Measurements from ENCODE around the gene MBL2.

MBL2 gene

DNA sequence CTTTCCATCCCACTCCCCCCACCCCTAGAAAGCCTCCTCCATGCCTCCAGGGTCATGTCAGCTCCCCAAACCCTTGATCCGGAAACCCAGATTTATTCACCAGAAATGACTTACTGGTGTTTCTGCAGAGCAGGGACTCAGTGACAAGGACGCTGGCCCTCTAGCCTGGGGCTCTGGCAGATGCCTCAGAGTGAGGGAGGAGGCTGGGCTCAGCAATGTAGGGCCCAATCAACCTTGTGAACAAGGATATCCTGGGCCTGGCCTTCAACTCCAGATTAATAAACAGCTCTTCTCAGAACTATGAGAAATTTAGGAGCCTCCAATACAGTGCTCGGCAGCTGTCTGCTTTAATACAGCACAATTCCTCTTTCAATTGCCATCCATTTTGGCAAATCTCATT is at the start of gene MBL2:
MBL2 (minus strand) TSS at position 162 of the 400 bp plus-strand sequence. CDS start 1,149 bp downstream, outside the sequence.
- H3K9me3 ChIP-seq (ENCODE audit: control insufficient read depth, insufficient read depth, low read depth, low read length), result no peaks in the 10 kb centered on the region
- no peaks in the 10 kb centered on the region for H3K27me3 ChIP-seq (ENCODE audit: control insufficient read depth, insufficient read depth, low read length)
- H3K4me1 ChIP-seq (ENCODE audit: control insufficient read depth, insufficient read depth, low read length), result no peaks in the 10 kb centered on the region
- H3K9ac ChIP-seq (ENCODE audit: low read length), result no peak within 1 kb of the TSS
- H3K27ac ChIP-seq (ENCODE audit: low read depth, low read length), result no peak within 1 kb of the TSS
- no peak within 1 kb of the TSS for H3K4me3 ChIP-seq (ENCODE audit: low read depth, low read length)
- H3K36me3 ChIP-seq (ENCODE audit: control insufficient read depth, insufficient read depth, low read length), result no peaks in the 10 kb centered on the region

DNA sequence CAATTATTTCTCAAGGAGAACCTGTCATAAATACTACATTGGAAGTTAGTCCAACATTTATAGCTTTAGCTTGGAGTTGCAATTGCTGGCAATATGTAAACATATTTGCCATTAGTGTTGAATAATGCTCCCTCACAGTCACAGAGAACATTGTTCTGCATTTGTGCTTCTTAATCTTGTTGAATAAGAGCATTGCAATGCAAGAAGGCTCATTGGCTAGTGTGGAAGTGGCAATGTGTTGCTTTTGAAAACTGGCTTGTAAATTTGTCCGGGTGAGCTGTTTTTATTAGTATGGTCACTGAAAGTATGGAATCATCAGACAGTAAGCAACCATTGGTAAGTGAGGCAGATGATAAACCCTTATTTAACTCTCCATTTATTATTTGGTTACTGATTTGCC is 47.7 kb upstream of the MBL2 start:
- Histone ChIP-seq H3K27me3 (ENCODE audit: control insufficient read depth, insufficient read depth, low read length) (no peaks in the 10 kb centered on the region), H3K4me3 (ENCODE audit: low read depth, low read length) (no peak overlapping the region), H3K36me3 (ENCODE audit: control insufficient read depth, insufficient read depth, low read length) (no peaks in the 10 kb centered on the region), H3K27ac (ENCODE audit: low read depth, low read length) (no peak overlapping the region), H3K9ac (ENCODE audit: low read length) (no peak overlapping the region), H3K4me1 (ENCODE audit: control insufficient read depth, insufficient read depth, low read length) (no peaks in the 10 kb centered on the region; the same call in 1 of the 2 replicates), H3K9me3 (ENCODE audit: control insufficient read depth, insufficient read depth, low read depth, low read length) (no peaks in the 10 kb centered on the region)

DNA sequence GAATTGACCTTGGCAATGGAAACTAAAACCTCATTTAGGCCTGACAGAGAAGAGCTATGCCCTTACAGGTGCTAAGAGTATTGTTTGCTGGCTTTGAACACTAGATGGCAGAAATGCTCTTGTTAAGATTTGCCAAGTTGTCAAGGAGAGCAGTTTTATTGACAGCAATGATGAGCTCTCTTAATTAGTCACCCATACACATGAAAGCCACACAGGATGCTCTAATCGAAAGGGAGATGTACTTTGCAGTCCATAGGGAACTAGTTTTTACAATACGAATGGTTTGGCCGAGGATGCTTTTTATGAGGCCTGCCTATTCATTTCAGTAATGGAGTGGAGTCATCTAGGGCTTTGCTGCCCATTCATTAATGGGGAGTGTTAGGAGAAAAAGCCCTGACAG is 45.4 kb upstream of the MBL2 start:
- H3K27ac ChIP-seq (ENCODE audit: low read depth, low read length), result no peak overlapping the region
- no peaks in the 10 kb centered on the region for H3K9me3 ChIP-seq (ENCODE audit: control insufficient read depth, insufficient read depth, low read depth, low read length)
- H3K9ac ChIP-seq (ENCODE audit: low read length), result no peak overlapping the region
- no peaks in the 10 kb centered on the region; the same call in 1 of the 2 replicates for H3K4me1 ChIP-seq (ENCODE audit: control insufficient read depth, insufficient read depth, low read length)
- no peaks in the 10 kb centered on the region for H3K27me3 ChIP-seq (ENCODE audit: control insufficient read depth, insufficient read depth, low read length)
- H3K4me3 ChIP-seq (ENCODE audit: low read depth, low read length), result no peak overlapping the region
- no peaks in the 10 kb centered on the region for H3K36me3 ChIP-seq (ENCODE audit: control insufficient read depth, insufficient read depth, low read length)

DNA sequence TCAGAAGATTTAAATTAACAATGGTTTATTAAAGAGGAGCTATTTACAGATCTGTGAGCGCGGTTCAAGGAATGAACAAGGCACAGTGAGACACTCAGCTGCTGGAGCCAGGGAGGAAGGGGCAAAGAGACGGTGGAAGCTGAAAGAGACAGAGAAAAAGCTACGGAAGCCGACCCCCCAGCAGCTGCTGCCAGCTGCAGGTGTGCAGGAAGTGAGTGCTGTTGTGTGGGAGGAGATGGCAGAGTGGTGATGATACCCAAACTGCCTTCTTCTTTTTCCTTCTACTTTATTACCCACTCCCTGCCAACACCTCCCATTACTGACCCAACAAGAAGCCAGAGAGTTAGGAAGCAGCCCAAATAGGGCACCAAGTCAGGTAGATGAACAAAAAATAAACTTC is 41.9 kb upstream of the MBL2 start:
- Histone ChIP-seq H3K9ac (ENCODE audit: low read length) (no peak overlapping the region), H3K4me1 (ENCODE audit: control insufficient read depth, insufficient read depth, low read length) (no peaks in the 10 kb centered on the region; the same call in 1 of the 2 replicates), H3K9me3 (ENCODE audit: control insufficient read depth, insufficient read depth, low read depth, low read length) (no peaks in the 10 kb centered on the region), H3K4me3 (ENCODE audit: low read depth, low read length) (no peak overlapping the region), H3K27ac (ENCODE audit: low read depth, low read length) (no peak overlapping the region), H3K27me3 (ENCODE audit: control insufficient read depth, insufficient read depth, low read length) (no peaks in the 10 kb centered on the region), H3K36me3 (ENCODE audit: control insufficient read depth, insufficient read depth, low read length) (no peaks in the 10 kb centered on the region)

- Histone ChIP-seq H3K4me1 (ENCODE audit: control insufficient read depth, insufficient read depth, low read length) (no peaks in the 10 kb centered on the region), H3K27me3 (ENCODE audit: control insufficient read depth, insufficient read depth, low read length) (no peaks in the 10 kb centered on the region), H3K27ac (ENCODE audit: low read depth, low read length) (no peak overlapping the region), H3K9me3 (ENCODE audit: control insufficient read depth, insufficient read depth, low read depth, low read length) (no peaks in the 10 kb centered on the region), H3K4me3 (ENCODE audit: low read depth, low read length) (no peak overlapping the region), H3K36me3 (ENCODE audit: control insufficient read depth, insufficient read depth, low read length) (no peaks in the 10 kb centered on the region), H3K9ac (ENCODE audit: low read length) (no peak overlapping the region)
These were observed 39.2 kb upstream of the MBL2 start for GRCh38 chr10:52811776-52812175.

- Histone ChIP-seq H3K4me3 (ENCODE audit: low read depth, low read length) (no peak overlapping the region), H3K27me3 (ENCODE audit: control insufficient read depth, insufficient read depth, low read length) (no peaks in the 10 kb centered on the region), H3K9me3 (ENCODE audit: control insufficient read depth, insufficient read depth, low read depth, low read length) (no peaks in the 10 kb centered on the region), H3K36me3 (ENCODE audit: control insufficient read depth, insufficient read depth, low read length) (no peaks in the 10 kb centered on the region), H3K4me1 (ENCODE audit: control insufficient read depth, insufficient read depth, low read length) (no peaks in the 10 kb centered on the region), H3K9ac (ENCODE audit: low read length) (no peak overlapping the region), H3K27ac (ENCODE audit: low read depth, low read length) (no peak overlapping the region)
These were observed 38.2 kb upstream of the MBL2 start for GRCh38 chr10:52810761-52811160.

DNA sequence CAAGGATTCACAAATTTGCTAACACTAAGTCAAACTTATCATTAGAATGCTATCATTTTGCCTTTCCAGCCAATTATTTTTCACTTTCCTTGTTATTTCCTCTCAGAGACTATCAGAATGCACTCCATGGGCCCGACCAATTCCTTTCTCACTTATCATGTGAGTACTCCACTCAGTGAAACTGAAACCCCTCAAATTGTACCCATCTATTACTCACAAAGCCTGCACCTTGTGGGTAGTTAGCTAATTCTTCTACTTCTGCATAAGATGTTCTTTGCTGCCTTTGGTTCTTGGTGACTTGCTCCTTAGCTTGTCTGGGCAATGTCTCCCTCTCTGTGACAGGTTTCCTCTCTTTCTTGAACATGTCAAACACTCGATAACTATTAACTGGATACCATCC is 35.2 kb upstream of the MBL2 start:
- no peak overlapping the region for H3K27ac ChIP-seq (ENCODE audit: low read depth, low read length)
- no peaks in the 10 kb centered on the region for H3K4me1 ChIP-seq (ENCODE audit: control insufficient read depth, insufficient read depth, low read length)
- no peaks in the 10 kb centered on the region for H3K36me3 ChIP-seq (ENCODE audit: control insufficient read depth, insufficient read depth, low read length)
- no peak overlapping the region for H3K9ac ChIP-seq (ENCODE audit: low read length)
- H3K27me3 ChIP-seq (ENCODE audit: control insufficient read depth, insufficient read depth, low read length), result no peaks in the 10 kb centered on the region
- H3K4me3 ChIP-seq (ENCODE audit: low read depth, low read length), result no peak overlapping the region
- H3K9me3 ChIP-seq (ENCODE audit: control insufficient read depth, insufficient read depth, low read depth, low read length), result no peaks in the 10 kb centered on the region

DNA sequence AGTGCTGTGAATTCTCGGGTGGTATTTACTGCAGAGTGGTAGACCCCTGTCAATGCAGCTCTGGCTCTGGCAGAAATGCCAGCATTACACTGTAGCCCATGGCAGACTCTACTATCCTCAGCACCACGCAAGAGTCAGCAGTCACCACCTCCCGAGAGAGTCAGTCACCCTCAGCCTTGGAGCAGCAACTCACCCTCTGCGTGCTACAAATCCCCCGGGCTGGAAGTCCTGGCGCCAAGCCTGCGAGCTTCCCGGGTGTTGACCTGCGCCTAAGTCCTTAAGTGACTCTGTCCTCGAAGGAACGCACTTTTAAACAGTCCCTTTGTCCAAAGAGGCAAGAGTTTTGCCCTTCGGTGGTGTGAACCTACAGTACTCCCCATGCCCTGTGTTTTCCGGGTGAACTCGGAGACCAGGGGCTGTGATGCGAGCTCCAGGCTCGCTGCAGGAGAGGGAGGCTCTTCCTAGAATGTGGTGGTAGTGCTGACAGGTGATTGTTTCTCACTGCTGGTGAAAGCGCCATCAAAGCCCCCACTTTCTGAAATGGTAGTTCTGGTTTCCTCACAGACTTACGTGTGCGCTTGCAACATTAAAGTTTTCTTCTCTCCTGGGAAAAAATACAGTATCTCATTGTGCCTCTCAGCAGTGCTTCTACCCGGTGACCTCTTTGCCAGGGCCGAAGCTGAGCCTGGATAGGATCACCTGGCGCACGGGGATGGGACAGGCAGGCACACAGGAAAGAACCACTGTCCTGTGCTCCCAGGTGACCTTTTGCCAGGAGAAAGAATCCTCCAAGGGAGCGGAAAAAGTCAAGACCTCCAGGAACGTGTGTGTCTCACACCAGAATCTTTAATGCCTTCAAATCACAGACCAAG is 33.1 kb upstream of the MBL2 start:
- no peak overlapping the region for H3K4me3 ChIP-seq (ENCODE audit: low read depth, low read length)
- no peaks in the 10 kb centered on the region for H3K36me3 ChIP-seq (ENCODE audit: control insufficient read depth, insufficient read depth, low read length)
- H3K4me1 ChIP-seq (ENCODE audit: control insufficient read depth, insufficient read depth, low read length), result no peaks in the 10 kb centered on the region
- H3K27ac ChIP-seq (ENCODE audit: low read depth, low read length), result no peak overlapping the region
- no peak overlapping the region for H3K9ac ChIP-seq (ENCODE audit: low read length)
- H3K9me3 ChIP-seq (ENCODE audit: control insufficient read depth, insufficient read depth, low read depth, low read length), result no peaks in the 10 kb centered on the region
- no peaks in the 10 kb centered on the region for H3K27me3 ChIP-seq (ENCODE audit: control insufficient read depth, insufficient read depth, low read length)

- Histone ChIP-seq H3K9me3 (ENCODE audit: control insufficient read depth, insufficient read depth, low read depth, low read length) (no peaks in the 10 kb centered on the region), H3K4me3 (ENCODE audit: low read depth, low read length) (no peak overlapping the region), H3K4me1 (ENCODE audit: control insufficient read depth, insufficient read depth, low read length) (no peaks in the 10 kb centered on the region), H3K9ac (ENCODE audit: low read length) (no peak overlapping the region), H3K36me3 (ENCODE audit: control insufficient read depth, insufficient read depth, low read length) (no peaks in the 10 kb centered on the region), H3K27ac (ENCODE audit: low read depth, low read length) (no peak overlapping the region), H3K27me3 (ENCODE audit: control insufficient read depth, insufficient read depth, low read length) (no peaks in the 10 kb centered on the region)
These were observed 29.4 kb upstream of the MBL2 start for GRCh38 chr10:52801947-52802346.

GRCh38 chr10:52786098-52786497 is 13.5 kb upstream of the MBL2 start:
- Histone ChIP-seq H3K27me3 (ENCODE audit: control insufficient read depth, insufficient read depth, low read length) (no peaks in the 10 kb centered on the region), H3K36me3 (ENCODE audit: control insufficient read depth, insufficient read depth, low read length) (no peaks in the 10 kb centered on the region), H3K27ac (ENCODE audit: low read depth, low read length) (no peak overlapping the region), H3K4me1 (ENCODE audit: control insufficient read depth, insufficient read depth, low read length) (no peaks in the 10 kb centered on the region), H3K9ac (ENCODE audit: low read length) (no peak overlapping the region), H3K9me3 (ENCODE audit: control insufficient read depth, insufficient read depth, low read depth, low read length) (no peaks in the 10 kb centered on the region), H3K4me3 (ENCODE audit: low read depth, low read length) (no peak overlapping the region)

- Histone ChIP-seq H3K4me3 (ENCODE audit: low read depth, low read length) (no peak overlapping the region), H3K9me3 (ENCODE audit: control insufficient read depth, insufficient read depth, low read depth, low read length) (no peaks in the 10 kb centered on the region), H3K36me3 (ENCODE audit: control insufficient read depth, insufficient read depth, low read length) (no peaks in the 10 kb centered on the region), H3K27ac (ENCODE audit: low read depth, low read length) (no peak overlapping the region), H3K9ac (ENCODE audit: low read length) (no peak overlapping the region), H3K27me3 (ENCODE audit: control insufficient read depth, insufficient read depth, low read length) (no peaks in the 10 kb centered on the region), H3K4me1 (ENCODE audit: control insufficient read depth, insufficient read depth, low read length) (no peaks in the 10 kb centered on the region)
These were observed 12.8 kb upstream of the MBL2 start for GRCh38 chr10:52785418-52785817.

Data from HUES6 (cell line).